Neural progenitor cell (in vitro differentiated cells): ENCODE results near the gene UFC1.

Source experiments
- EZH2 ChIP-seq: fragments of 200-600 bp; sonication (generic); IDR thresholded peaks from 2 replicates; pipeline ENCODE4 v1.6.1; 2017; ENCODE audit warnings: antibody characterized with exemption, mild to moderate bottlenecking, moderate library complexity
- EZH2phosphoT487 ChIP-seq: fragments of 200-600 bp; sonication (generic); IDR thresholded peaks from 2 replicates; pipeline ENCODE4 v1.6.1; 2017; ENCODE audit warnings: antibody characterized with exemption
- TF ChIP-seq, protein P1 (sequence below): fragments of 200-600 bp; sonication (generic); IDR thresholded peaks from 2 replicates; pipeline ENCODE4 v1.5.1; 2017; ENCODE audit warnings: antibody characterized with exemption, mild to moderate bottlenecking

DNA sequence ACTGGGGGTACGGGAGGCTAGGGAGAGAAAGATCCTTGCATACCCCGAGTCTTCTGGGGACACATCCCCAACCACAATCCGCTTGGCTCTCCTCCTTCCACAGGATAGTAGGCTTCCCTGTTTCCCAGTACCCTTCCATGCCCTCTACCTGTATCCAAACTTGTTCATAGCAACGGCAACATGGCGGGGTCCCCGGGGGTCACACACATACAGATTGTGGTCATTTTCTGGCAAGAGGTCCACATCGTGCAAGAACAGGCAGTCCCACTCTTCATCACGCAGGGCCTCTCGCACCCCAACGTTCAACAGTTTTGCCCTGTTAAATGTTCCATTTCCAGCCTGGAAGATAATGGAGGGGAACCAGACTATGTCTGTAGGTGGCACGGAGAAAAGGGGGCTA lies 19.9 kb downstream of the UFC1 start:
- TF ChIP-seq, protein P1, sequence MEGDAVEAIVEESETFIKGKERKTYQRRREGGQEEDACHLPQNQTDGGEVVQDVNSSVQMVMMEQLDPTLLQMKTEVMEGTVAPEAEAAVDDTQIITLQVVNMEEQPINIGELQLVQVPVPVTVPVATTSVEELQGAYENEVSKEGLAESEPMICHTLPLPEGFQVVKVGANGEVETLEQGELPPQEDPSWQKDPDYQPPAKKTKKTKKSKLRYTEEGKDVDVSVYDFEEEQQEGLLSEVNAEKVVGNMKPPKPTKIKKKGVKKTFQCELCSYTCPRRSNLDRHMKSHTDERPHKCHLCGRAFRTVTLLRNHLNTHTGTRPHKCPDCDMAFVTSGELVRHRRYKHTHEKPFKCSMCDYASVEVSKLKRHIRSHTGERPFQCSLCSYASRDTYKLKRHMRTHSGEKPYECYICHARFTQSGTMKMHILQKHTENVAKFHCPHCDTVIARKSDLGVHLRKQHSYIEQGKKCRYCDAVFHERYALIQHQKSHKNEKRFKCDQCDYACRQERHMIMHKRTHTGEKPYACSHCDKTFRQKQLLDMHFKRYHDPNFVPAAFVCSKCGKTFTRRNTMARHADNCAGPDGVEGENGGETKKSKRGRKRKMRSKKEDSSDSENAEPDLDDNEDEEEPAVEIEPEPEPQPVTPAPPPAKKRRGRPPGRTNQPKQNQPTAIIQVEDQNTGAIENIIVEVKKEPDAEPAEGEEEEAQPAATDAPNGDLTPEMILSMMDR, result no peak
- no peak for TF ChIP-seq EZH2
- TF ChIP-seq EZH2phosphoT487, result no peak
